ENCODE measurements around the gene MSH3. TPM values are rescaled to one million over a fixed set of nuclear protein-coding genes. Genes with fewer than 3 reads are reported as not detected.
A peak's percentile ranks its signal among the peaks of the same experiment; 100 is the strongest.
"Not testable (repeated sequence)": the region's sequence is repeated elsewhere in the genome, so short reads cannot be mapped to it uniquely, and the experiment has no call there.

The MSH3 gene
- total RNA-seq, 4 donors from 2014 or later, result 14.5 to 27.2 (median 21.5) TPM

DNA sequence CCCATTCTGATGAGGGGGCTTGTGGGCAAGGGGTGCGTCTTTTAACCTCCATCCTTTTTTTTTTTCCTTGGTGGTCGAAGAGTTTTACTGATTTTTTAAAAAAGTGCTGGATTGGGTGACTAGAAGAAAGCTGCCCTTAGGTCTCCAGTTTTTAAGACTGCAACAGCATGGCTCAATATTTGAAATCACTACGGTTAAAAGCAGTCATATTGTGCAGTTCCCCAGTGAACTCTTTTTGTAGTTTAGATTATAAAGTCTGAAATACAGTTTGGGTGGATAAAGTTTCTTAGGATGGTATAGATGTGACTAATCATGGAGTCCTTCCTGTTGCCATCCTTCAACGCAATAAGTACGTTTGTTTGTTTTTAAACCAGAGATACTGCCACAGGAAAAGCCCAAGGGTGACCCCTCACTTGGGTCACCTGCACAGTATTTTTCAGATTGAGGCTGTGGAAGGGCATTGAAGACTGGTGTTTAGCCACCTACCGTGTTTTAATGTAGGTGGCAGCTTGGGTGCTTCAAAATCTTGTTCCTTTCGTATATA lies 851 bp downstream of the MSH3 start:
- Histone ChIP-seq H3K4me3 (peak overlapping the region; percentile 79 to 97 (median 88)), H3K36me3 (peaks cover 0 to 34% (median 0%) of the 10 kb centered on the region in 3 donors), H3K9me3 (no peaks in the 10 kb centered on the region), H3K4me1 (peaks cover 5 to 10% (median 7%) of the 10 kb centered on the region in 4 donors), H3K27me3 (no peaks in the 10 kb centered on the region), H3K27ac (peak overlapping the region; percentile 92 to 99 (median 97))
- DNase-seq, result no peak
- peak in 1 of 2 donors; percentile 10 for TF ChIP-seq POLR2A (IDR thresholded peaks at IDR 0.05)
- TF ChIP-seq, protein P1, sequence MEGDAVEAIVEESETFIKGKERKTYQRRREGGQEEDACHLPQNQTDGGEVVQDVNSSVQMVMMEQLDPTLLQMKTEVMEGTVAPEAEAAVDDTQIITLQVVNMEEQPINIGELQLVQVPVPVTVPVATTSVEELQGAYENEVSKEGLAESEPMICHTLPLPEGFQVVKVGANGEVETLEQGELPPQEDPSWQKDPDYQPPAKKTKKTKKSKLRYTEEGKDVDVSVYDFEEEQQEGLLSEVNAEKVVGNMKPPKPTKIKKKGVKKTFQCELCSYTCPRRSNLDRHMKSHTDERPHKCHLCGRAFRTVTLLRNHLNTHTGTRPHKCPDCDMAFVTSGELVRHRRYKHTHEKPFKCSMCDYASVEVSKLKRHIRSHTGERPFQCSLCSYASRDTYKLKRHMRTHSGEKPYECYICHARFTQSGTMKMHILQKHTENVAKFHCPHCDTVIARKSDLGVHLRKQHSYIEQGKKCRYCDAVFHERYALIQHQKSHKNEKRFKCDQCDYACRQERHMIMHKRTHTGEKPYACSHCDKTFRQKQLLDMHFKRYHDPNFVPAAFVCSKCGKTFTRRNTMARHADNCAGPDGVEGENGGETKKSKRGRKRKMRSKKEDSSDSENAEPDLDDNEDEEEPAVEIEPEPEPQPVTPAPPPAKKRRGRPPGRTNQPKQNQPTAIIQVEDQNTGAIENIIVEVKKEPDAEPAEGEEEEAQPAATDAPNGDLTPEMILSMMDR (IDR thresholded peaks at IDR 0.05), result no peak

DNA sequence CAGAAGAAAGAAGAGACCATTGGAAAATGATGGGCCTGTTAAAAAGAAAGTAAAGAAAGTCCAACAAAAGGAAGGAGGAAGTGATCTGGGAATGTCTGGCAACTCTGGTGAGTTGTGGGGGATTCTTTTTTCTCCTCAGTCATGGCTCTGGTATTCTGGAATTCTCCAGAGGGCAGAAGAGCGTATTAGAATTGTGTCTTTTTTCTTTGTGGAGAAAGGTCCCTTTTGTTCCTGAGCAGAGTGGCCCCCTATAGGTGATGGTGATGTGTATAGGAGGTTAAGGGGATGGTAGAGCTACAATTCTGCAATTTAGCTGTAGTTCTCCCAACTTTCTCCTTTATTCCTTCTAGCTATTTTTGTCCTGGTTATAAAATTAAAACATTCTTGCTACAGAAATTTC lies 2.0 kb downstream of the MSH3 start:
- peaks cover 0 to 39% (median 0%) of the 10 kb centered on the region in 3 donors for H3K36me3 ChIP-seq
- H3K9me3 ChIP-seq, result no peaks in the 10 kb centered on the region
- H3K27me3 ChIP-seq, result no peaks in the 10 kb centered on the region
- no peak overlapping the region for H3K4me3 ChIP-seq
- no peak for DNase-seq
- H3K4me1 ChIP-seq, result peaks cover 5 to 10% (median 7%) of the 10 kb centered on the region in 4 donors
- TF ChIP-seq, protein P1 (IDR thresholded peaks at IDR 0.05), result no peak
- no peak for TF ChIP-seq POLR2A (IDR thresholded peaks at IDR 0.05)
- H3K27ac ChIP-seq, result no peak overlapping the region

DNA sequence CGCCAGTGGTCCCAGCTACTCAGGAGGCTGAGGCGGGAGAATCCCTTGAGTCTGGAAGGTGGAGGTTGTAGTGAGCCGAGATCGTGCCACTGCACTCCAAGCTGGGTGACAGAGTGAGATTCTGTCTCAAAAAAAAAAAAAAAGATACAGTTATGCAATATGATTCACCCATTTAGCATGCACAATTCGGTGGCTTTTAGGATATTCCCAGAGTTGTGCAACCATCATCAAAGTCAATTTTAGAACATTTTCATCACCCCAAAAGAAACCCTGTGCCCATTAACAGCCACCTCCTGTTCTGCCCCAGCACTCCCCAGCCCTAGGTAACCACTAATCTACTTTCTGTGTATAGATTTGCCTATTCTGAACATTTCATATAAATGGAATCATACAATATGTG lies 4.7 kb downstream of the MSH3 start:
- no peak for DNase-seq
- H3K9me3 ChIP-seq, result no peaks in the 10 kb centered on the region
- H3K36me3 ChIP-seq, result peaks cover 0 to 45% (median 0%) of the 10 kb centered on the region in 3 donors
- TF ChIP-seq POLR2A (IDR thresholded peaks at IDR 0.05), result no peak
- TF ChIP-seq, protein P1 (IDR thresholded peaks at IDR 0.05), result no peak
- no peaks in the 10 kb centered on the region for H3K27me3 ChIP-seq
- no peak overlapping the region for H3K4me3 ChIP-seq
- H3K4me1 ChIP-seq, result peaks cover under 1 to 6% (median 5%) of the 10 kb centered on the region in 4 donors
- no peak overlapping the region for H3K27ac ChIP-seq

DNA sequence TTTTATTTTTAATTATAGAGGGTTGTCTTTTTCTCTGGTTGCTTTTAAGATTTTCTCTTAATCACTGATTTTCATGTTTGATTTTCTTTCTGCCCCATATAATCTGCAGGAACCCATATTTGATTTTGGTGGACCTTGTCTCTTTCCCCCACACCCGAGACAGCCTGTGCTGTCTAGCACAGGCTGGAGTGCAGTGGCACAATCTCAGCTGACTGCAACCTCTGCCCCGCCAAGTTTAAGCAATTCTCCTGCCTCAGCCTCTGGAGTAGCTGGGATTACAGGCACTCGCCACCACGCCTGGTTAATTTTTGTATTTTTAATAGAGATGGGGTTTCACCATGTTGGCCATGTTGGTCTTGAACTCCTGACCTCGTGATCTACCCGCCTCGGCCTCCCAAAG lies 6.2 kb downstream of the MSH3 start:
- H3K4me1 ChIP-seq, H3K27me3 ChIP-seq, H3K9me3 ChIP-seq, H3K27ac ChIP-seq, H3K4me3 ChIP-seq, DNase-seq: not testable (repeated sequence)
- H3K36me3 ChIP-seq, result peaks cover 0 to 53% (median 0%) of the 10 kb centered on the region in 3 donors

DNA sequence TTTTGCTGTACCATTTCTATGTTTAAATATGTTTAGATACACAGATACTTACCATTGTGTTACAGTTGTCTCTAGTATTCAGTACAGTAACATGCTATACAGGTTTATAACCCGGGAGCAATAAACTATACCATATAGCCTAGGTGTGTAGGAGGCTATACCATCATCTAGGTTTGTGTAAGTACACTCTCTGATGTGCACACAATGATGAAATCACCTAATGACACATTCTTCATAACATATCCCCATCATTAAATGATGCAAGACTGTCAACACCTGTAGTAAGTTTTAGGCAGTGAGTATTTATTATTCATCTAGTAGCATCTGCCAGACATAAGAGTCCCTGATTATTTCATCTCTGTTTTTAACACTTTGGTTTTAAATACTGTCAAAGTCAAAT lies 7.7 kb downstream of the MSH3 start:
- no peaks in the 10 kb centered on the region for H3K27me3 ChIP-seq
- H3K4me3 ChIP-seq, result no peak overlapping the region
- no peak for DNase-seq
- TF ChIP-seq, protein P1 (IDR thresholded peaks at IDR 0.05), result no peak
- TF ChIP-seq POLR2A (IDR thresholded peaks at IDR 0.05), result no peak
- no peaks in the 10 kb centered on the region for H3K9me3 ChIP-seq
- no peak overlapping the region for H3K27ac ChIP-seq
- peaks cover 0 to 64% (median 0%) of the 10 kb centered on the region in 3 donors for H3K36me3 ChIP-seq
- H3K4me1 ChIP-seq, result no peaks in the 10 kb centered on the region

DNA sequence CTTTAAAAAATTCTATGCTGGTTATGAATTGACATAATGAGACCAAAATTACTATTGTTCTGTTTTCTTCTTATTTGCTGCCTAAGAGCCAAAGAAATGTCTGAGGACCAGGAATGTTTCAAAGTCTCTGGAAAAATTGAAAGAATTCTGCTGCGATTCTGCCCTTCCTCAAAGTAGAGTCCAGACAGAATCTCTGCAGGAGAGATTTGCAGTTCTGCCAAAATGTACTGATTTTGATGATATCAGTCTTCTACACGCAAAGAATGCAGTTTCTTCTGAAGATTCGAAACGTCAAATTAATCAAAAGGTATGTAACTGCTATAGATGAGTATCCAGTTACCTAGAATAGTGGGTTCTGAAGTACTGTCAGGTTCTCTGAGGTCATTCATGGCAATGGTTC lies 10.6 kb downstream of the MSH3 start:
- H3K36me3 ChIP-seq, result peaks cover 0 to 39% (median 0%) of the 10 kb centered on the region in 3 donors
- DNase-seq, result no peak
- TF ChIP-seq POLR2A (IDR thresholded peaks at IDR 0.05), result no peak
- TF ChIP-seq, protein P1 (IDR thresholded peaks at IDR 0.05), result no peak
- no peak overlapping the region for H3K27ac ChIP-seq
- no peaks in the 10 kb centered on the region for H3K27me3 ChIP-seq
- H3K9me3 ChIP-seq, result no peaks in the 10 kb centered on the region
- no peaks in the 10 kb centered on the region for H3K4me1 ChIP-seq
- H3K4me3 ChIP-seq, result no peak overlapping the region
